ENCODE data around the gene AK2.

DNA sequence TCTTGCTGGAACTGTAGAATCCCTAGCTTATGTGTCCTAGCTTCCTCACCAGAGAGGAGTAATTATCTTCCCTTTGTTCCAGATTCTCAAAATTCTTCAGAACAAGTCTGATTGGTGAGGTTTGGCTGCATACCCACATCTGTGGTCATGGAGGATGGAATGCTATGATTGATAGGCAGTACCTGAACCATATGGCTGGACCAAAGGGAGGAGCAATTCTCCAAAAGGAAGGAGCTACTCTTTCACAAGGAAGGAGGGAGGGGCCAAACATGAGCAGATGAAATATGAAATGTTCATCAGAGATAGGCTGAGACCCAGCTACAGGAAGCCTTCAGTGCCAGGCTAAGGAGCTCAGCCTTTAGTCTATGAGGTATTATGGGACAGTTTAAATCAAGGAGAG lies 67.1 kb downstream of the AK2 start:
- TF ChIP-seq, protein P1, sequence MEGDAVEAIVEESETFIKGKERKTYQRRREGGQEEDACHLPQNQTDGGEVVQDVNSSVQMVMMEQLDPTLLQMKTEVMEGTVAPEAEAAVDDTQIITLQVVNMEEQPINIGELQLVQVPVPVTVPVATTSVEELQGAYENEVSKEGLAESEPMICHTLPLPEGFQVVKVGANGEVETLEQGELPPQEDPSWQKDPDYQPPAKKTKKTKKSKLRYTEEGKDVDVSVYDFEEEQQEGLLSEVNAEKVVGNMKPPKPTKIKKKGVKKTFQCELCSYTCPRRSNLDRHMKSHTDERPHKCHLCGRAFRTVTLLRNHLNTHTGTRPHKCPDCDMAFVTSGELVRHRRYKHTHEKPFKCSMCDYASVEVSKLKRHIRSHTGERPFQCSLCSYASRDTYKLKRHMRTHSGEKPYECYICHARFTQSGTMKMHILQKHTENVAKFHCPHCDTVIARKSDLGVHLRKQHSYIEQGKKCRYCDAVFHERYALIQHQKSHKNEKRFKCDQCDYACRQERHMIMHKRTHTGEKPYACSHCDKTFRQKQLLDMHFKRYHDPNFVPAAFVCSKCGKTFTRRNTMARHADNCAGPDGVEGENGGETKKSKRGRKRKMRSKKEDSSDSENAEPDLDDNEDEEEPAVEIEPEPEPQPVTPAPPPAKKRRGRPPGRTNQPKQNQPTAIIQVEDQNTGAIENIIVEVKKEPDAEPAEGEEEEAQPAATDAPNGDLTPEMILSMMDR (IDR thresholded peaks at IDR 0.05; ENCODE audit: insufficient read depth, low read depth, low read length), result no peak
- no peak for TF ChIP-seq EZH2 (IDR thresholded peaks at IDR 0.05; ENCODE audit: insufficient read depth, low read length)

Measured in astrocyte (in vitro differentiated cells and primary cell).